Erythroblast (primary cell): ENCODE results near the gene TUBA4B.

Experiments
- GATA1 ChIP-seq: IDR thresholded peaks from 2 replicates; pipeline ENCODE4 v1.6.1; 2011; ENCODE audit warnings: low read depth, mild to moderate bottlenecking, control low read depth, low read length, moderate library complexity
- POLR2A ChIP-seq: IDR thresholded peaks from 2 replicates; pipeline ENCODE4 v1.6.1; 2011; ENCODE audit warnings: mild to moderate bottlenecking, low read length

DNA sequence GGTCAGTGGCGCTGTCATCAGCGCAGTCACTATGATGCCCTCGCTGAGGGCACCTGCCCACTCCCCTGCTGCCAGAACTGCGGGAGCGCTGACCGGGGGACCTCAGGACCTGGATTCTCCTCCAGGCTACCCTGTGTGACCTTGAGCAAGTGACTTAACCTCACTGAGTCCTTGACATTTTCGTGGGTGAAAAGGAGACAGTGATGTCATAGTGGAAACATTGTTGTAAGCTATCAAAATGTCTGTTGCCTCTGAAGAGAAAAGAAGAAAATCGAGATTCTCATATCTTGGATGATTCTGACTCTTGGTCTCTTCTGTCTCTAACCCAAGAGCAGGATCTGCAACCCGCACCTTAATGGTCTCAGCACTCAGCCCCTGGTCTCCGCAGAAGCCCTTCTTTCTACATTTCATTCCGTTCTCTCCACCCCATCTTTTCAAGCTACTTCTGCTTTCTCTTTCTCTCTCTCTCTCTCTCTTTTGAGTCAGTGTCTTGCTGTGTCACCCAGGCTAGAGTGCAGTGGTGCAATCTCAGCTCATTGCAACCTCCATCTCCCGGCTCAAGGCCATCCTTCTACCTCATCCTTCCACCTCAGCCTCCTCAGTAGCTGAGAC is 1.7 kb downstream of the TUBA4B start:
- TF ChIP-seq POLR2A, result no peak
- TF ChIP-seq GATA1, result no peak
